Uterus (tissue), 2 donors: Measurements from ENCODE around the gene ACVR1.
"Not testable (repeated sequence)": the region's sequence is repeated elsewhere in the genome, so short reads cannot be mapped to it uniquely, and the experiment has no call there.

Experiments used
- CTCF ChIP-seq, 4 experiments: fragments of 200-600 bp in 2 of 4; fragments of 450-650 bp in 2 of 4; sonication (generic) in 2 of 4; IDR thresholded peaks; one replicate each; pipeline ENCODE4 v1.5.1; 2016 to 2019; ENCODE audit warnings: antibody characterized with exemption in 4 of 4, mild to moderate bottlenecking in 2 of 4, moderate library complexity in 1 of 4
- POLR2A ChIP-seq, 2 donors: fragments of 450-650 bp; IDR thresholded peaks; one replicate each; pipeline ENCODE4 v1.6.1; 2016; ENCODE audit warnings: antibody characterized with exemption in 2 of 2, mild to moderate bottlenecking in 1 of 2, moderate library complexity in 1 of 2

- not testable (repeated sequence) for TF ChIP-seq CTCF, POLR2A (IDR thresholded peaks at IDR 0.05)
Observed at GRCh38 chr2:157826644-157827043, 49.5 kb downstream of the ACVR1 start.
